Breast epithelium (tissue), 3 donors: ENCODE results near the gene METTL2B.

Source experiments
- POLR2A ChIP-seq: fragments of 450-650 bp; IDR thresholded peaks from one replicate; pipeline ENCODE4 v1.6.1; 2016; ENCODE audit warnings: antibody characterized with exemption, mild to moderate bottlenecking, moderate library complexity
- POLR2AphosphoS5 ChIP-seq, 3 donors: sonication (generic); formaldehyde crosslinking; IDR thresholded peaks; one replicate each; pipeline ENCODE4 v1.6.1; 2017; ENCODE audit warnings: antibody characterized with exemption in 3 of 3
- TF ChIP-seq, protein P1 (sequence below), 3 donors: fragments of 450-650 bp; IDR thresholded peaks; one replicate each; pipeline ENCODE4 v1.5.1; 2016 to 2017; ENCODE audit warnings: antibody characterized with exemption in 3 of 3, mild to moderate bottlenecking in 3 of 3, moderate library complexity in 3 of 3

DNA sequence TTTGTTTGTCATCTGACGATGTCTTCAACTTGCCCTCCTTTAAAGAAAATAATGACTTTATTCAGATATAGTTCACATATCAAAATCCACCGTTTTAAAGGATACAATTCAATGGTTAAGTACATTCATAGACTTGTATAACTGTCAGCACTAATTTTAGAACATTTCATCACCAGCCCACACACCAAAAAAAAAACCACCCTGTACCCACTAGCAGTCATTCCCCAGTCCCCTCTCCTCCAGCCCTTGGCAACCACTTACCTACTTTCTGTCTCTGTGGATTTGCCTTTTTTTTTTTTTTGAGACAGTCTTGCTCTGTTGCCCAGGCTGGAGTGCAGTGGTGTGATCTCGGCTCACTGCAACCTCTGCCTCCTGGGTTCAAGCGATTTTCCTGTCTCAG lies 26.1 kb upstream of the METTL2B start:
- TF ChIP-seq, protein P1, sequence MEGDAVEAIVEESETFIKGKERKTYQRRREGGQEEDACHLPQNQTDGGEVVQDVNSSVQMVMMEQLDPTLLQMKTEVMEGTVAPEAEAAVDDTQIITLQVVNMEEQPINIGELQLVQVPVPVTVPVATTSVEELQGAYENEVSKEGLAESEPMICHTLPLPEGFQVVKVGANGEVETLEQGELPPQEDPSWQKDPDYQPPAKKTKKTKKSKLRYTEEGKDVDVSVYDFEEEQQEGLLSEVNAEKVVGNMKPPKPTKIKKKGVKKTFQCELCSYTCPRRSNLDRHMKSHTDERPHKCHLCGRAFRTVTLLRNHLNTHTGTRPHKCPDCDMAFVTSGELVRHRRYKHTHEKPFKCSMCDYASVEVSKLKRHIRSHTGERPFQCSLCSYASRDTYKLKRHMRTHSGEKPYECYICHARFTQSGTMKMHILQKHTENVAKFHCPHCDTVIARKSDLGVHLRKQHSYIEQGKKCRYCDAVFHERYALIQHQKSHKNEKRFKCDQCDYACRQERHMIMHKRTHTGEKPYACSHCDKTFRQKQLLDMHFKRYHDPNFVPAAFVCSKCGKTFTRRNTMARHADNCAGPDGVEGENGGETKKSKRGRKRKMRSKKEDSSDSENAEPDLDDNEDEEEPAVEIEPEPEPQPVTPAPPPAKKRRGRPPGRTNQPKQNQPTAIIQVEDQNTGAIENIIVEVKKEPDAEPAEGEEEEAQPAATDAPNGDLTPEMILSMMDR (IDR thresholded peaks at IDR 0.05), result no peak
- TF ChIP-seq POLR2AphosphoS5 (IDR thresholded peaks at IDR 0.05) (no peak), POLR2A (no peak)
